OCI-LY7 (cell line): Measurements from ENCODE around the gene ASL. TPM values are rescaled to one million over a fixed set of nuclear protein-coding genes. Genes with fewer than 3 reads are reported as not detected.
"Not testable (repeated sequence)": the region's sequence is repeated elsewhere in the genome, so short reads cannot be mapped to it uniquely, and the experiment has no call there.

Experiments used
- BruUV-seq: library from RNA; stranded (reverse); fragments of 400-500 nt; replicated peaks from 2 replicates; lab custom pipeline; 2021; lab: Mats Ljungman, UMichigan
- CTCF ChIA-PET: fragments of 300-600 bp; sonication (Branson Sonifier 250); formaldehyde crosslinking; loops from one replicate; lab custom pipeline; 2022; ENCODE audit warnings: antibody characterized with exemption; ENCODE audit not compliant: unreplicated experiment; lab: Charles Lee
- POLR2A ChIA-PET: fragments of 300-600 bp; sonication (Branson Sonifier 250); formaldehyde crosslinking; loops from one replicate; lab custom pipeline; 2022; ENCODE audit warnings: antibody characterized with exemption; lab: Charles Lee
- DNase-seq: peaks from one replicate; pipeline ENCODE4 v3.0.0-alpha.2; 2015; ENCODE audit warnings: low spot score
- H2AFZ ChIP-seq: fragments of 200-600 bp; sonication (generic), shearing (Covaris generic); 2 replicates; pipeline ENCODE4 v1.6.1; 2014; ENCODE audit warnings: mild to moderate bottlenecking, antibody characterized with exemption, low read length, moderate library complexity
- H3K27ac ChIP-seq: fragments of 200-600 bp; sonication (generic); 2 replicates; pipeline ENCODE4 v1.5.1; 2014; ENCODE audit warnings: mixed run types, low read depth, mild to moderate bottlenecking, moderate library complexity, low read length, inconsistent platforms; ENCODE audit not compliant: poor library complexity, severe bottlenecking
- H3K36me3 ChIP-seq: fragments of 200-600 bp; sonication (generic); 2 replicates; pipeline ENCODE4 v1.6.1; 2014; ENCODE audit warnings: mild to moderate bottlenecking, antibody characterized with exemption, low read length, moderate library complexity, mixed read lengths; ENCODE audit not compliant: insufficient read depth
- H3K4me1 ChIP-seq: fragments of 200-600 bp; sonication (generic); 2 replicates; pipeline ENCODE4 v1.5.1; 2014; ENCODE audit warnings: mild to moderate bottlenecking, low read length; ENCODE audit not compliant: insufficient read depth, poor library complexity, severe bottlenecking
- H3K4me2 ChIP-seq: fragments of 200-600 bp; sonication (generic); 2 replicates; pipeline ENCODE4 v1.6.1; 2014; ENCODE audit warnings: mild to moderate bottlenecking, low read length
- H3K4me3 ChIP-seq: fragments of 200-600 bp; sonication (generic); 2 replicates; pipeline ENCODE4 v1.5.1; 2014; ENCODE audit warnings: mild to moderate bottlenecking, low read depth, low read length; ENCODE audit not compliant: poor library complexity, severe bottlenecking
- H3K79me2 ChIP-seq: fragments of 200-600 bp; sonication (generic); 2 replicates; pipeline ENCODE4 v1.6.1; 2016; ENCODE audit warnings: low read depth, mild to moderate bottlenecking, low read length, moderate library complexity, mixed read lengths; ENCODE audit not compliant: insufficient read depth
- H3K9me2 ChIP-seq: fragments of 200-600 bp; sonication (generic); 2 replicates; pipeline ENCODE4 v1.6.1; 2016; ENCODE audit warnings: mild to moderate bottlenecking, low read length, mixed read lengths; ENCODE audit not compliant: insufficient read depth
- H3K9me3 ChIP-seq: fragments of 200-600 bp; sonication (generic); 2 replicates; pipeline ENCODE4 v1.6.1; 2014; ENCODE audit warnings: mild to moderate bottlenecking, mixed run types, low read length, mixed read lengths
- H4K20me1 ChIP-seq: fragments of 200-600 bp; sonication (generic); 2 replicates; pipeline ENCODE4 v1.6.1; 2014; ENCODE audit warnings: mild to moderate bottlenecking, antibody characterized with exemption, low read length, moderate library complexity, mixed read lengths; ENCODE audit not compliant: insufficient read depth
- CTCF ChIP-seq: fragments of 200-600 bp; sonication (generic); conservative IDR thresholded peaks from 2 replicates; pipeline ENCODE4 v1.5.1; 2014; ENCODE audit warnings: mild to moderate bottlenecking, antibody characterized with exemption, low read length, moderate library complexity, mixed read lengths
- EZH2phosphoT487 ChIP-seq: fragments of 200-600 bp; sonication (generic); IDR thresholded peaks from 2 replicates; pipeline ENCODE4 v1.6.1; 2018; ENCODE audit warnings: low read depth, borderline replicate concordance, mild to moderate bottlenecking, mixed run types, antibody characterized with exemption, low read length, moderate library complexity, mixed read lengths
- intact Hi-C: fragments of 100-400 bp; cut with micrococcal nuclease; formaldehyde crosslinking; loops from one replicate; pipeline ENCODE4 v1.10.0; 2022; ENCODE audit not compliant: unreplicated experiment
- total RNA-seq, 2 experiments: library from RNA; depleted of rRNA in 1 of 2; stranded (reverse); fragments of >200 nt in 1 of 2; shearing (Covaris generic) in 1 of 2; gene quantifications; 2 replicates each; pipeline ENCODE4 v1.2.3, GENCODE V29; 2014 to 2022

Gene ASL
- total RNA-seq, 2 experiments from 2014 or later = 22.2 to 25.7 TPM

DNA sequence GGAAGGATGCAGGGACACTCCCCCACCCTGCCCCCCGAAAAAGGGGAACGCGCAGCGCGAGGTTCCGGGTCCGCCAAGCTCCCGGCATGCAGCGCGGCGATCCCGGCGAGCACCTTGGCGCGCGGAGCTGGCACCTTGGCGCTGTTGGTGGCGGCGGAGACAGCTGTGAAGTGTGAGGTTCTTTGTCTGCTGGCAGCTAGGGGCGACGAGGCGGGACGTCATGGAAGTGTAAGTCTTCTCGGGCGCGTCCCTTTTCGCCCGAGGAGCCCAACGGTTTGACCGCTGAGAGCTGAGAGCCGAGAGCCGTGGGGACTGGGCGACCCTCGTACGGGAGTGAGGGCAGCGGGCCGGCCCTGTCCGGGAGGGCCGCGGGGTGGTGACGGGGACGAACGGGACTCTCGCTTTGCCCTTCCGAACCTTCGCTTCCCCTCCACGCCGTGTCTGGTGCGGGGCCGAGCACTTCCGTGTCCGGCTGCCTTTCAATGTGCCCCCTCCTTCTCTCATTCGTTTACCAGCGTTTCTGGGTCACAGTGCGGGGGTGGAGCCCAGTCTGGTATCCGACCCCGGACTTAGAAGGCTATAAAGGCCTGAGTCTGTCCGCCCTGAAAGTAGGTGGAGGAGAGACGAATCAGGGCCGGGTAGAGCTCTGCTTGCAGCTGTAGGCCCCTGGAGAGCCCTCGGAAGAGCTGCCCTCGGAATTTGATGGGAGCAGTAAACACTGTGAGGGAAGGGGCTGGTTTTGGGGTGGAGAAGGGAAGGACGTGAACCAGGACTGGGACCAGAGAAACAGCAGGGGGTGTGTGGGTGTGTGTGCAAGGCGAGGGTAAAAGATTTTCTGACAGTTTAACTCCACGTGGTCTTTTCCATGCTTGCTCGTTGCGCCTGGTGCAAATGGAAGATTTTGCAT, 39.4 kb downstream of the ASL start, which contains the start of gene CRCP:
TSS of gene CRCP (plus strand) at position 105 of the 907 bp plus-strand sequence. CDS start at position 221, 116 bp downstream.
- Histone ChIP-seq H3K27ac (peak within 1 kb of the TSS; percentile 87), H3K4me3 (peak within 1 kb of the TSS; percentile 97)
- intact Hi-C loops = loop anchor here (1.0 to 10.0 kb wide), 2 partner anchors 133 to 880 kb away; partner anchors contain the start of genes GUSB, SBDS and TYW1

DNA sequence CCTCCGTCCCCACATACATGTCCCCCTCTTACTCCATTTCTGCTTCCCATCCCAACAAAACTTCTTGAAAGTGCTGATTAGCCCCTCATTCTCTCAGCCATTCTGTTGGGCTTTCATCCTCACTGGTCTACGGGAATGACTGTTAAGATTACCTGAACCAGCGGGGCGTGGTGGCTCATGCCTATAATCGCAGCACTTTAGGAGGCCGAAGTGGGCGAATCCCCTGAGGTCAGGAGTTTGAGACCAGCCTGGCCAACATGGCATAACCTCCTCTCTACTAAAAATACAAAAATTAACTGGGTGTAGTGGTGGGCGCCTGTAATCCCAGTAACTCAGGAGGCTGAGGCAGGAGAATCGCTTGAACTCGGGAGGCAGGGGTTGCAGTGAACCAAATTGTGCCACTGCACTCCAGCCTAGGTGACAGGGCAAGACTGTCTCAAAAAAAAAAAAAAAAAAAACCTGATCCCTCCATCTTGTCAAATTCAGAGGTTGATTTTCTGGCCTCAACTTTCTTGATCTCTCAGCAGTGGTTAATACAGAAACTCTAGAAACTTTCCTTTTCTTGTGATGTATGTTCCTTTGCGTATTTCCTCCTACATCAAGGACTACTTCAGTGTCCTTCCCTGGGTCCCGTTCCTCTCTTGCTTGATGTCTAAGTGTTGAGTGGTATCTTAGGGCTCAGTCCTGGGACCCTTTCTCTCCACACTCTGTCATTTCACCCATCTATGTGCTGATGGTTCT, 41.2 kb downstream of the ASL start:
- Histone ChIP-seq H3K4me2 (peak overlapping the region; percentile 83), H3K36me3 (peaks cover 50% of the 10 kb centered on the region), H4K20me1 (peaks cover 16% of the 10 kb centered on the region), H3K79me2 (peaks cover 69% of the 10 kb centered on the region), H3K4me3 (peak overlapping the region; percentile 97), H3K4me1 (peaks cover 38% of the 10 kb centered on the region)
- H3K9me3 ChIP-seq, H2AFZ ChIP-seq, DNase-seq, CTCF ChIA-PET, H3K27ac ChIP-seq, BruUV-seq, H3K9me2 ChIP-seq: not testable (repeated sequence)
- intact Hi-C loops = loop anchor here (10.0 kb wide), 1 partner anchor 878 kb away; the partner anchor contains the start of genes SBDS and TYW1
- POLR2A ChIA-PET = interaction anchor here (0.6 kb wide), 1 partner anchor 824 kb away, joined by 4 read pairs; no protein-coding TSS in a partner anchor

More for the DNA sequence above, 39.4 kb downstream of the ASL start, which contains the start of gene CRCP:
- Histone ChIP-seq H4K20me1 (peaks cover 16% of the 10 kb centered on the region), H3K79me2 (peaks cover 50% of the 10 kb centered on the region), H3K9me3 (no peaks in the 10 kb centered on the region), H3K36me3 (peaks cover 41% of the 10 kb centered on the region), H2AFZ (peak within 1 kb of the TSS; percentile 77), H3K4me2 (peak within 1 kb of the TSS; percentile 83), H3K4me1 (peaks cover 38% of the 10 kb centered on the region), H3K9me2 (no peaks in the 10 kb centered on the region)
- TF ChIP-seq CTCF (peak; percentile 44), EZH2phosphoT487 (no peak)
- POLR2A ChIA-PET = interaction anchor here (0.6 to 1.8 kb wide), 7 partner anchors 8 to 366 kb away, joined by 3 to 5 read pairs (median 4); no protein-coding TSS in a partner anchor
- BruUV-seq = no TSS peak
- CTCF ChIA-PET = interaction anchor here (0.9 kb wide), 1 partner anchor 37 kb away, joined by 4 read pairs; no protein-coding TSS in a partner anchor
- peak; percentile 88 for DNase-seq

DNA sequence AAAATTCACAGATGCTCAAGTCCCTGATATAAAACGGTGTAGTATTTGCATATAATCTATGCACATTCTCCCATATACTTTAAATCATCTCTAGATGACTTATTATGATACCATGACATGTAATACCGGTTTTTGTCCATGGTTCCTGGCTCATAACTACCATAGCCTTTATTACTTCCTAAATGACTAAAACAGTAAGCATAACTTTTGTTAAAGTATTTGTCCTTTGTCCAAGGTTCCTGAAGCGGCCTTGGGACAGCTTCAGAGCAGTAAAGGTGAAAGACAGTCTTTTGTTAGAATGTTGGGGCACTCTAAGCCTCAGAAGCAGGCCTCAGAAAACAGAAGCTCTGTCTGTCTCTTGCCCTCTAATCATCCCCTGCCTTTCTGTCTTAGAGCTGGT, 43.0 kb downstream of the ASL start:
- peaks cover 62% of the 10 kb centered on the region for H3K36me3 ChIP-seq
- H3K79me2 ChIP-seq = peaks cover 86% of the 10 kb centered on the region
- no peak overlapping the region for H3K27ac ChIP-seq
- no peak overlapping the region for H2AFZ ChIP-seq
- TF ChIP-seq EZH2phosphoT487 (no peak), CTCF (no peak)
- DNase-seq = no peak
- peaks cover 38% of the 10 kb centered on the region for H3K4me1 ChIP-seq
- intact Hi-C loops = loop anchor here (10.0 kb wide), 1 partner anchor 876 kb away; the partner anchor contains the start of genes SBDS and TYW1
- peaks cover 16% of the 10 kb centered on the region for H4K20me1 ChIP-seq
- no peaks in the 10 kb centered on the region for H3K9me3 ChIP-seq
- BruUV-seq = no TSS peak
- peak overlapping the region; percentile 40; the same call in 1 of the 2 replicates for H3K4me2 ChIP-seq
- no peaks in the 10 kb centered on the region for H3K9me2 ChIP-seq
- ChIA-PET POLR2A (interaction anchor here (0.6 kb wide), 1 partner anchor 67 kb away, joined by 9 read pairs; no protein-coding TSS in a partner anchor), CTCF (no interaction called here)
- H3K4me3 ChIP-seq = no peak overlapping the region
